K562 (cell line): ENCODE data around the gene GMEB2. TPM values are rescaled to one million over a fixed set of nuclear protein-coding genes. Genes with fewer than 3 reads are reported as not detected.

Experiments used
- CBFA2T2 ChIP-seq: fragments of 450-650 bp; conservative IDR thresholded peaks from 2 replicates; pipeline ENCODE4 v1.6.1; 2017; ENCODE audit warnings: mild to moderate bottlenecking
- FOS ChIP-seq: IDR thresholded peaks from 3 replicates; pipeline ENCODE4 v1.6.1; 2011; ENCODE audit not compliant: insufficient read length; ENCODE audit errors: extremely low read depth
- NRF1 ChIP-seq, 2 experiments: fragments of 450-650 bp; IDR thresholded peaks in 1 of 2; conservative IDR thresholded peaks in 1 of 2; 2 replicates each; pipeline ENCODE4 v1.6.1; 2014; ENCODE audit warnings: mild to moderate bottlenecking in 2 of 2
- POLR2G ChIP-seq: fragments of 200-400 bp; formaldehyde crosslinking; IDR thresholded peaks from 2 replicates; pipeline ENCODE4 v1.6.1; 2017; ENCODE audit warnings: low read depth, mild to moderate bottlenecking, antibody characterized with exemption, low read length, moderate library complexity
- PTBP1 ChIP-seq: fragments of 200-400 bp; formaldehyde crosslinking; IDR thresholded peaks from 2 replicates; pipeline ENCODE4 v1.6.1; 2017; ENCODE audit warnings: low read depth, low read length
- RB1 ChIP-seq: fragments of 450-650 bp; IDR thresholded peaks from 2 replicates; pipeline ENCODE4 v1.6.1; 2017; ENCODE audit warnings: low read depth, mild to moderate bottlenecking
- ZNF644 ChIP-seq: fragments of 200-800 bp; sonication (Bioruptor generic); IDR thresholded peaks from 2 replicates; pipeline ENCODE4 v1.6.1; 2016; ENCODE audit warnings: low read depth, missing genetic modification characterization, missing compliant biosample characterization
- polyA plus RNA-seq, 8 experiments: library from polyadenylated mRNA; depleted of rRNA in 4 of 8; stranded (reverse) in 5 of 8; unstranded in 3 of 8; fragments of >200 nt; fragmentation: Nextera tagmentation in 2 of 8; fragmentation: Illumina TruSeq in 1 of 8; extraction: Ambion mirVana in 2 of 8; extraction: Trizol in 1 of 8; gene quantifications; 2 replicates each; pipeline versions ENCODE4 v1.2.1 to v1.2.3, GENCODE V29; 2011 to 2014; ENCODE audit warnings: inconsistent platforms in 1 of 8, missing spikeins in 1 of 8
- total RNA-seq, 7 experiments: library from RNA; depleted of rRNA in 6 of 7; stranded (reverse); fragments of >200 nt in 6 of 7; fragmentation: Illumina TruSeq in 2 of 7; extraction: Trizol in 2 of 7; gene quantifications; 2 replicates each; pipeline versions ENCODE4 v1.2.1 to v1.2.3, GENCODE V29; 2011 to 2021; ENCODE audit warnings: low replicate concordance in 1 of 7
- TF ChIP-seq, protein P1 (sequence below): fragments of 200-600 bp; sonication (generic); IDR thresholded peaks from one replicate; pipeline ENCODE4 v1.6.1; 2012; ENCODE audit warnings: mild to moderate bottlenecking, low read depth, low read length, inconsistent platforms
- TF ChIP-seq, protein P2 (sequence below): sonication (generic); formaldehyde crosslinking; IDR thresholded peaks from 2 replicates; pipeline ENCODE4 v1.8.0; 2022; ENCODE audit warnings: missing genetic modification reagents, mild to moderate bottlenecking, moderate library complexity, borderline replicate concordance

Gene GMEB2
- total and polyA plus RNA-seq, 9 of the 15 experiments (the other 6 are each of a cell fraction or from before 2014, with no cell fraction given), result 0.03 to 13.9 (median 6.3) TPM

DNA sequence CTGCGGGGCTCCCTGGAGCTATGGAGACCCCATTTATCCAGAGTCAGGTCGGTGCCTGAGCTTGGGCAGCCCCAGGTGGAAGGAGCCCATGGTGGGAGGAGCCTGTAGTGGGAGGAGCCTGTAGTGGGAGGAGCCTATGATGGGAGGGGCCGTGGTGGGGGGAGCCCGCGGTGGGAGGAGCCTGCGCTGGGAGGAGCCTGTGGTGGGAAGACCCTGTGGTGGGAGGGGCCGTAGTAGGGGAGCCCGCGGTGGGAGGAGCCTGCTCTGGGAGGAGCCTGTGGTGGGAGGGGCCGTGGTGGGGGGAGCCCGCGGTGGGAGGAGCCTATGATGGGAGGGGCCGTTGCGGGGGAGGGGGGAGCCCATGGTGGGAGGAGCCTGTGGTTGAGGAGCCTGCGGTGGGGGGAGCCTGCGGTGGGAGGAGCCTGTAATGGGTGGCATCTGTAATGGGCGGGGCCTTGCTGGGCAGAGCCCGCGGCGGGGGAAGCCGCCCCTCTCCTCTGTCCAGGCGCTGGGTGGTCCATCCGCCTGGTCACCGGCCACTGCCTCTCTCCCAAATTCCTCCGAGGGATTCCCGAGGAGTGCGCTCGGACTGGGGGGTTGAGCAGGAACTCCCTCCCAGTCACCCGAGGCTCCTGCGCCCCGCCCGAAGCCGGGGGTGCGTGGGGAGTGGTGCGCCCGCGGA is 73.5 kb downstream of the GMEB2 start (continued):
- TF ChIP-seq, protein P1, sequence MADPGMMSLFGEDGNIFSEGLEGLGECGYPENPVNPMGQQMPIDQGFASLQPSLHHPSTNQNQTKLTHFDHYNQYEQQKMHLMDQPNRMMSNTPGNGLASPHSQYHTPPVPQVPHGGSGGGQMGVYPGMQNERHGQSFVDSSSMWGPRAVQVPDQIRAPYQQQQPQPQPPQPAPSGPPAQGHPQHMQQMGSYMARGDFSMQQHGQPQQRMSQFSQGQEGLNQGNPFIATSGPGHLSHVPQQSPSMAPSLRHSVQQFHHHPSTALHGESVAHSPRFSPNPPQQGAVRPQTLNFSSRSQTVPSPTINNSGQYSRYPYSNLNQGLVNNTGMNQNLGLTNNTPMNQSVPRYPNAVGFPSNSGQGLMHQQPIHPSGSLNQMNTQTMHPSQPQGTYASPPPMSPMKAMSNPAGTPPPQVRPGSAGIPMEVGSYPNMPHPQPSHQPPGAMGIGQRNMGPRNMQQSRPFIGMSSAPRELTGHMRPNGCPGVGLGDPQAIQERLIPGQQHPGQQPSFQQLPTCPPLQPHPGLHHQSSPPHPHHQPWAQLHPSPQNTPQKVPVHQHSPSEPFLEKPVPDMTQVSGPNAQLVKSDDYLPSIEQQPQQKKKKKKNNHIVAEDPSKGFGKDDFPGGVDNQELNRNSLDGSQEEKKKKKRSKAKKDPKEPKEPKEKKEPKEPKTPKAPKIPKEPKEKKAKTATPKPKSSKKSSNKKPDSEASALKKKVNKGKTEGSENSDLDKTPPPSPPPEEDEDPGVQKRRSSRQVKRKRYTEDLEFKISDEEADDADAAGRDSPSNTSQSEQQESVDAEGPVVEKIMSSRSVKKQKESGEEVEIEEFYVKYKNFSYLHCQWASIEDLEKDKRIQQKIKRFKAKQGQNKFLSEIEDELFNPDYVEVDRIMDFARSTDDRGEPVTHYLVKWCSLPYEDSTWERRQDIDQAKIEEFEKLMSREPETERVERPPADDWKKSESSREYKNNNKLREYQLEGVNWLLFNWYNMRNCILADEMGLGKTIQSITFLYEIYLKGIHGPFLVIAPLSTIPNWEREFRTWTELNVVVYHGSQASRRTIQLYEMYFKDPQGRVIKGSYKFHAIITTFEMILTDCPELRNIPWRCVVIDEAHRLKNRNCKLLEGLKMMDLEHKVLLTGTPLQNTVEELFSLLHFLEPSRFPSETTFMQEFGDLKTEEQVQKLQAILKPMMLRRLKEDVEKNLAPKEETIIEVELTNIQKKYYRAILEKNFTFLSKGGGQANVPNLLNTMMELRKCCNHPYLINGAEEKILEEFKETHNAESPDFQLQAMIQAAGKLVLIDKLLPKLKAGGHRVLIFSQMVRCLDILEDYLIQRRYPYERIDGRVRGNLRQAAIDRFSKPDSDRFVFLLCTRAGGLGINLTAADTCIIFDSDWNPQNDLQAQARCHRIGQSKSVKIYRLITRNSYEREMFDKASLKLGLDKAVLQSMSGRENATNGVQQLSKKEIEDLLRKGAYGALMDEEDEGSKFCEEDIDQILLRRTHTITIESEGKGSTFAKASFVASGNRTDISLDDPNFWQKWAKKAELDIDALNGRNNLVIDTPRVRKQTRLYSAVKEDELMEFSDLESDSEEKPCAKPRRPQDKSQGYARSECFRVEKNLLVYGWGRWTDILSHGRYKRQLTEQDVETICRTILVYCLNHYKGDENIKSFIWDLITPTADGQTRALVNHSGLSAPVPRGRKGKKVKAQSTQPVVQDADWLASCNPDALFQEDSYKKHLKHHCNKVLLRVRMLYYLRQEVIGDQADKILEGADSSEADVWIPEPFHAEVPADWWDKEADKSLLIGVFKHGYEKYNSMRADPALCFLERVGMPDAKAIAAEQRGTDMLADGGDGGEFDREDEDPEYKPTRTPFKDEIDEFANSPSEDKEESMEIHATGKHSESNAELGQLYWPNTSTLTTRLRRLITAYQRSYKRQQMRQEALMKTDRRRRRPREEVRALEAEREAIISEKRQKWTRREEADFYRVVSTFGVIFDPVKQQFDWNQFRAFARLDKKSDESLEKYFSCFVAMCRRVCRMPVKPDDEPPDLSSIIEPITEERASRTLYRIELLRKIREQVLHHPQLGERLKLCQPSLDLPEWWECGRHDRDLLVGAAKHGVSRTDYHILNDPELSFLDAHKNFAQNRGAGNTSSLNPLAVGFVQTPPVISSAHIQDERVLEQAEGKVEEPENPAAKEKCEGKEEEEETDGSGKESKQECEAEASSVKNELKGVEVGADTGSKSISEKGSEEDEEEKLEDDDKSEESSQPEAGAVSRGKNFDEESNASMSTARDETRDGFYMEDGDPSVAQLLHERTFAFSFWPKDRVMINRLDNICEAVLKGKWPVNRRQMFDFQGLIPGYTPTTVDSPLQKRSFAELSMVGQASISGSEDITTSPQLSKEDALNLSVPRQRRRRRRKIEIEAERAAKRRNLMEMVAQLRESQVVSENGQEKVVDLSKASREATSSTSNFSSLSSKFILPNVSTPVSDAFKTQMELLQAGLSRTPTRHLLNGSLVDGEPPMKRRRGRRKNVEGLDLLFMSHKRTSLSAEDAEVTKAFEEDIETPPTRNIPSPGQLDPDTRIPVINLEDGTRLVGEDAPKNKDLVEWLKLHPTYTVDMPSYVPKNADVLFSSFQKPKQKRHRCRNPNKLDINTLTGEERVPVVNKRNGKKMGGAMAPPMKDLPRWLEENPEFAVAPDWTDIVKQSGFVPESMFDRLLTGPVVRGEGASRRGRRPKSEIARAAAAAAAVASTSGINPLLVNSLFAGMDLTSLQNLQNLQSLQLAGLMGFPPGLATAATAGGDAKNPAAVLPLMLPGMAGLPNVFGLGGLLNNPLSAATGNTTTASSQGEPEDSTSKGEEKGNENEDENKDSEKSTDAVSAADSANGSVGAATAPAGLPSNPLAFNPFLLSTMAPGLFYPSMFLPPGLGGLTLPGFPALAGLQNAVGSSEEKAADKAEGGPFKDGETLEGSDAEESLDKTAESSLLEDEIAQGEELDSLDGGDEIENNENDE, result no peak
- TF ChIP-seq FOS (no peak), PTBP1 (no peak), RB1 (0 out of 2 replicates have a peak, but pooled peaks have one; percentile 50), CBFA2T2 (no peak), NRF1 (conservative IDR thresholded peaks at IDR 0.05 in 1 of 2, IDR thresholded peaks at IDR 0.05 in 1 of 2) (peak; percentile 86 to 87), POLR2G (peak; percentile 55), ZNF644 (tag) (no peak)
- TF ChIP-seq, protein P2, sequence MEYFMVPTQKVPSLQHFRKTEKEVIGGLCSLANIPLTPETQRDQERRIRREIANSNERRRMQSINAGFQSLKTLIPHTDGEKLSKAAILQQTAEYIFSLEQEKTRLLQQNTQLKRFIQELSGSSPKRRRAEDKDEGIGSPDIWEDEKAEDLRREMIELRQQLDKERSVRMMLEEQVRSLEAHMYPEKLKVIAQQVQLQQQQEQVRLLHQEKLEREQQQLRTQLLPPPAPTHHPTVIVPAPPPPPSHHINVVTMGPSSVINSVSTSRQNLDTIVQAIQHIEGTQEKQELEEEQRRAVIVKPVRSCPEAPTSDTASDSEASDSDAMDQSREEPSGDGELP (CRISPR knock-in tag), result peak; percentile 10; the same call in 1 of the 2 replicates
